ENCODE measurements around the gene RTF2.

Gene RTF2, protein sequence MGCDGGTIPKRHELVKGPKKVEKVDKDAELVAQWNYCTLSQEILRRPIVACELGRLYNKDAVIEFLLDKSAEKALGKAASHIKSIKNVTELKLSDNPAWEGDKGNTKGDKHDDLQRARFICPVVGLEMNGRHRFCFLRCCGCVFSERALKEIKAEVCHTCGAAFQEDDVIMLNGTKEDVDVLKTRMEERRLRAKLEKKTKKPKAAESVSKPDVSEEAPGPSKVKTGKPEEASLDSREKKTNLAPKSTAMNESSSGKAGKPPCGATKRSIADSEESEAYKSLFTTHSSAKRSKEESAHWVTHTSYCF

DNA sequence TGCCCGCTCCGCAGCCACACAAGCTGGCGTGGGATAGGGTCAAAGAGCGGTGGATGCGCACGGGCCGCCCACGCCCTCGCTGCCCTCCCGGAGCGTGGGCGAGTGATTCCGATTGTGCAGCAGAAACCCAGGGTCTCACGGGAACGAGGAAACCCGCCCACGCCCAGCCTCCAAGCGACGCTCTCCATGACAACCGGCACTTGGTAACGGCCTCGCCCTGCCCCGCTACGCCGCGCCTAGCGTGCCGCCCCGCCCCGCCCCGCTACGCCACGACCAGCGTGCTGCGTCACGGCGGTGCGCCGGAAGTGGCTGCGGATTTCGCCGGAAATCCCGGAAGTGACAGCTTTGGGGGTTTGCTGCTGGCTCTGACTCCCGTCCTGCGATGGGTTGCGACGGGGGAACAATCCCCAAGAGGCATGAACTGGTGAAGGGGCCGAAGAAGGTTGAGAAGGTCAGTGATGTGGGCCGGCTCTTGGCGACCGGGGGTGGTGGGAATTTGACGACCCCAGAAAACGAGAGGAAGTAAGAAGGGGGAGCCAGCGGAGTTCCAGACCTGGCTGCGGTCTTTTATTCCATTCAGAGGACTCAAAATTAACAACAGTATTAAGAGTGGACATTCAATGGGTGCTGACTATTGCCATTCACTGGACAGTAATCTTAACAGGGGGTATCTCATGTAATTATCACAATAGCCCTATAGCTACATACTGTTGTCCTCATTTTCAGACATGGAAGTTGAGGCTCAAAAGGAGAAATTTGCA is at the start of gene RTF2:
RTF2 (plus strand) TSS at position 312 of the 761 bp plus-strand sequence; CDS start at position 383, 71 bp downstream.
- no peak for FAIRE-seq

GRCh38 chr20:56420028-56420427 is 48.4 kb upstream of the RTF2 start:
- FAIRE-seq: no peak

- FAIRE-seq: no peak
Observed at GRCh38 chr20:56420940-56421688, 47.3 kb upstream of the RTF2 start.

DNA sequence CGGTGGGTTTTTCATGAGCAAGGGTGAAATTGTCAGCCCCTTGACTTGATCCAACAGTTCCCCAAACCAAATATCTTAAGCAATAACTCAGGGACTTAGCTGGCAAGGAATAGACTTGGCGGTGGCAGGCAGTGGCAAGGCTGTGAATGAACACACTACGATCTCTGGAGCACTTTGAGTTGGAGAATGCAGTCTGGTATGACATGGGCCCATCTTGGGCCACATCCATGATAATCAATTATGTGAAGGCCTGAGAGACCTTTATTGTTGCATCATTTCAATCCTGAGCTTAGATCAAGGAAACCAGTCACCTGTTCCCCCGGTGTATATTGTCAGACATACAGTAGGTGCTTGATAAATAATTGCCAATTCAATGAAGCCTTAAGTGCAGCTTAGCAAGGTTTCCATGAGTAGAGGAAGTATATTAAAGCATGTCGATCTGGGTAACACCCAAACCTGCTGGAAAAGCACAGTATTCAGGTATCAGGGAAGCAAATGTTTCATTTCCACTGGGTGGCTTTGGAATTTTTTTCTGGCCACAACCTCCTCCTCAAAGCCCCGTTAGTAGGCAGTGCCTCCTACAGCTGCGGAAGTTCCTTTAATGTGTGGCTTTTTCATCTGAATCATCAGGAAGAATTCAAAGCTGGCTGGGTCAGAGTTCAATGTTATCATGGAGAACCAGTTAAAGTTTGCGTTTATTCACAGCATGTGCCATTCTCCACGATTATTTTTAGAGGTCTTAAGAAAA is 46.2 kb upstream of the RTF2 start:
- FAIRE-seq: no peak

DNA sequence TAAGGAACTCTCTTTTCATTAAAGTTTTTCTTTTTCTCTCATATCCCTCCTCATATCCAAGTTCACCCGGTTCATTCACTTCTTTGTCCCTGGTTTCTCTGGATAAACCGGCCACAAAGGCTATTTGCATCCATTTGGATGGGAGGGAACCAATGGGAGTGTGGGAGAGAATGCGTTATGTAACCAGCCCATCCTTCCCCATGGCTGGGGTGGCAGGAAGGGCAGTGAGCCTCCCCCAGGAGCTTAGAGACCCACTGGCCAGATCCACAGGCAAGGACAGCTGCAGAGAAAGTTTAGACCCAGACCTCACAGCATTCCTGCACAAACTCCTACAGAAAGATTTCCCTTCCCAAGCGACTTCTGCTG is 45.6 kb upstream of the RTF2 start:
- no peak for FAIRE-seq

GRCh38 chr20:56423211-56423610 is 45.2 kb upstream of the RTF2 start:
- no peak for FAIRE-seq

DNA sequence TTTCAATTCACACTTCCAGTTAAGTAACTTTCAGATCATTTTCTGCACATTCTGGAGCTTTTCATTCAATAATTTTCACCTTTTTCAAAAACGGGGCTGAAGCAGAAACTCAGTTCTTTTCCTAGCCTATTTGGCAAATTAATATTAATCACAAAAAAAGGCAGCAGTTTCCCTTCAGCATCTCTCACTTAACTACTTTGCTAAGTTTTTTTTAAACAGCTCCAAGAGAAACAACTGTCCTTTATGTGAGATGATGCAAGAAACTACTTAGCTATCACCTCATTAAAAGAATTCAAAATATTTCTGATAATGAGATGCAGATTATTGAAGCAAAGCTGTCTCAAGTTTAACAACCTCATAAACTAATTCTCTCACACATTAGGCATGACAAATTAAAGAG is 44.5 kb upstream of the RTF2 start:
- FAIRE-seq: no peak

DNA sequence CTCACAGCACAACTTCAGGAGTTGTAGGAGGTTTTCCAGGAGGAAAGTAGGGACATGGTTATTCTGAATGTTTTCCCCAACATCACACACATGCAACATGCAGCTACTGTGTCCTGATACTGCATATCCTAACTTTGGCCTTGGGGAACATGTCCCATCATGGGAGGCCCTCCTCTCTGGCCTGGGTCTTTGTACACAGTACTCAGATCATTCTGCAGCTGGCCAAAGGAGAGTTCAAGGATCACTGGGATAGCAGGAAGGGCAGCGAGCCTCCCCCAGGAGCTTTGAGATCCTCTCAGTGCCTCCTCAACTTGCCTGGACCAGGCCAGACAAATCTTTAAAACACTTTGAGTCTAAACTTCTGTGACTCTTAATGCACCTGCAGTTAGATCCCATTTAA is 43.5 kb upstream of the RTF2 start:
- no peak for FAIRE-seq

GRCh38 chr20:56426026-56426425 is 42.4 kb upstream of the RTF2 start:
- FAIRE-seq: no peak

- FAIRE-seq: no peak
Observed at GRCh38 chr20:56426926-56427325, 41.5 kb upstream of the RTF2 start.

DNA sequence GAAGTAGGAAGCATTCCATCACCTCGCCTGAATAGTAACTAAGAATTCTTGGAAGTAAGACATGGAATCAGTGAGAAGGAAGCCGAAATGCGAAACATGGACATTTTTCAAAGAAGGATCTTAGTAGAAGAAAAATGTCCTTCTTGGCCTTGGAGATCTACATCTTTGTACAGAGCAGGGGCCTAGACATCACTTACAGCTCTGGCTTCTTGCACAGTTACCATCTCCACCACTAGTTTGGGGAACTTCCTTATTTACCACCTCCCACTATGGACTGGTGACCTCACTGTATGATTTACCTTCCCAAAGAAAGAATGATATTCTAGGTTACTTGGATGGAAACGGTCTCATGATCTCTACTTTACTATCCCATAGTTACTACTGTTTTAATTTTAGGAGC is 40.6 kb upstream of the RTF2 start:
- FAIRE-seq: no peak

DNA sequence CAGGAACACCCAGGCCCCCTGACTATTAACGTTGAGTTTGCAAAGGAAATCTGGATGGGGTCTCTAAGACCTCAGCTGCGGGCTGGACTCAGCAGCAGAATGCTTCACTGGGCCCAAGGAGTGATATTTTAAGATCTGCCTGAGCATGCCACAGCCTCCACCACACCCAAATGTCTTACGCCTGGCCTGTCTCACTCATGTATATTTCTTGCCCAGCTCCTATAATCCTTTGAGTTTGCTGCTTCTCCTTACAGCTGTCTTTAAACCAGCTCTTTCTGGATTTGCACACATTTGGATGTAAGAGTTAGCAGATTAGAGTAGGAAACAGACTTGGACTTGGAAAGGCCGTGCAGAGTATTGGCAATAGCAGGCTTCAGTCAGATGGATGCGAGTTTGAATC is 40.0 kb upstream of the RTF2 start:
- FAIRE-seq: no peak

- no peak for FAIRE-seq
Observed at GRCh38 chr20:56428881-56429280, 39.5 kb upstream of the RTF2 start.

DNA sequence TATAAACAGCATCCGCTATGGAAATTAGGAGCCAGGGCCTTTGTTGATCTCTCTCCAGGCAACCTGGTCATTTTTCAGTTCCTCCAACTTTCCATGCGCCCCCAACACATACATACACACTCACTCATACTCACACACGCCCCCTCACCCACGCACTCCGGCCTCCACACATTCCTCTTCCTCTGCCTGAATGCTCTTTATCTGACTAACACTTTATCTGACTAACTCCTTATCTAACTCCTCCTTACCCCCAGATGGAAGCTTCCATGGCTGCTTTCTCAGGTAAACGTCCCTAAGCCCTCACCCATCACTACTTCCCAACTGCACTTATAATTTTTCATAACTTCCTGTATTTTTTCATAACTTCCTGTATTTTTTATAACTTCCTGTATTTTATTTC is 38.9 kb upstream of the RTF2 start:
- FAIRE-seq: no peak

DNA sequence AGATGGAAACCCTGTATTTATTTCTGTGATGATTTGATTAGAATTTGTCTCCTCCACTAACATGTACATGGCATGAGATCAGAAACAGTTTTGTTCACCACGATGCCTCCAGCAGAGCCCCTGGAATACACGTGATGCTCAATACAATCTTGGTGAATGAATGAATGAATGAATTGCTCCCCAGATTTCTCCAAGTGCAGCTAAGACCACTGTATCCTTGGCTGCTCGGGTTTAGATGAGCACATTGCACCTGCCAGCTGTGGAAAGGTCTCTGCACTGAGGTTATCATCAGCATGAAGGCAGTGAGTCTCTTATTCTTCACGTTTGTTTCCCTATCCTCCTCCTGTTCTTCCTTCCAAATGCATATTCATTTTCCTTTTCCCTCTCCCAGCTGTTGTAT is 38.5 kb upstream of the RTF2 start:
- FAIRE-seq: no peak

- no peak for FAIRE-seq
Observed at GRCh38 chr20:56430461-56430860, 38.0 kb upstream of the RTF2 start.

DNA sequence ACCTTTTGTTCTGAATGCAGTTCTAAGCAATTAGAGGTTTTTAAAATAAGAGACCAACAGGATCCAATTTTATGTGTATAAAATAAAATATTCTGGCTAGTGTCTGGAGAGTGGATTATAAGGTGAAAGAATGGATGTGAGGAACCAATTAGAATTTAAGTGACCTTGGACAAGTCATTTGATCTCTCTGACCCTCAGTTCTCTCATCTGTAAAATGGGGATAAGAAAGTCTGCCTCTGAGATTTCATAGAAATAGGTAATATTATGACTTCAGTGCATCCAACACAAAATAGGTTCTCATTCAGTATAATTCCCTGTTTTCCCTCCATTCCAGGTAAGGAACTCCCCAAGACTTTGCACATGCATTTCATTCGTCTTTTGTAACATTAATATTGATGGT is 37.5 kb upstream of the RTF2 start:
- FAIRE-seq: no peak

DNA sequence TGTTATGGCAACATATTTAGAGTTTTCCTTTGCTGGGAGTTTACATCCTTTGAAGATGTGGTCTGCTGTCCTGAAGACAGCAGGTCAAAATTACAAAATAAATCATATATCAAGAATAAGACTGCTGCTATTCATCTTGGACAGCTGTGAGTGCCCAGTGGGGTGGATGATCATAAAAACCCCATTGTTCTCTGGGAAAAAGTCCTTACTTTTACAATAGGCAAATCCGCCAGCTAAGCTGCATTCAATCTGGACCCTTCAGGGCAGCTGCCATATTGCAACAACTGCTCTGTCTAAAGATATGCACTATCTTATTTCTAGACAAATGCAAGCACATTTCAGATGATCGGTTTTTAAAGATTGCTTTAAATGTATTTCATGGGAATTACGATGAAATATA is 37.0 kb upstream of the RTF2 start:
- no peak for FAIRE-seq

GRCh38 chr20:56433221-56433879 is 35.1 kb upstream of the RTF2 start:
- FAIRE-seq: no peak

DNA sequence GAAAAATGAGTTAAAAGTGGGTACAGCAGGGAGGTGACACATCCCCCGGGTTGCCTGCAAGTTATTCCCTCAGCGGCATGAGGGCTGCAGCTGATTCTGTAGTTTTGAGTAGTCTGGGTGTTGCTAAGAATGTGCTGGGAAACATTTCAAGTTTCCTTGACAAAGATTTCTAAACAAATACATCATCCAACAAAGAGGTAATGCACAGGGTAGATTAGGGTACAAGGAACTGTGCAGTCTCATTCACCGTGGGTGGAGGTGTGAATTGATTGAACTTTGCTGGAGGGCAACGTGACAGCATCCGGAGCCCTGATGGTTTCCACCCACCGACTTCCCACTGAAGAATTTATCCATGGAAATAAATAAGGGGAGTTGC is 34.6 kb upstream of the RTF2 start:
- FAIRE-seq: no peak

- FAIRE-seq: no peak
Observed at GRCh38 chr20:56437196-56437960, 31.0 kb upstream of the RTF2 start.

DNA sequence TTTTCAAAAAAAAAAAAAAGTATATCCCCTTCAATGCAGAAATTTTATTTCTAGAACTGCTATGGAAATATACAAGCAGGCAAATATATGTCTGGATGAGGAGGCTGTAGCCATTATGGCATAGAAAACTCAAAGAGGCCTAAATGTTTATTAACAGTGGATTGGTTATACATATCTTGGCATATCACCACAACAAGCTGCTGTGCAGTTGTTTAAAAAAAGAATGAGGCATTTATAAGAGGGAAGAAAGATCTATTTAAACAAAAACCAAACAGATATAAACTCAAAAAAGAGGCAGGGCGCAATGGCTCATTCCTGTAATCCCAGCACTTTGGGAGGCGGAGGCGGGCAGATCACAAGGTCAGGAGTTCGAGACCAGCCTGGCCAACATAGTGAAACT is 30.1 kb upstream of the RTF2 start:
- FAIRE-seq: no peak
